ENCODE results near the gene SEMA3C. TPM values are rescaled to one million over a fixed set of nuclear protein-coding genes. Genes with fewer than 3 reads are reported as not detected.

The SEMA3C gene
- total RNA-seq, 6 donors from 2014 or later = 30.7 to 81.7 (median 50.1) TPM

GRCh38 chr7:80859272-80859970 is 59.4 kb downstream of the SEMA3C start:
- TF ChIP-seq EP300 (IDR thresholded peaks at IDR 0.05) (no peak), POLR2A (IDR thresholded peaks at IDR 0.05) (no peak), CTCF (IDR thresholded peaks at IDR 0.05) (no peak), POLR2AphosphoS5 (IDR thresholded peaks at IDR 0.05) (no peak)
- no peaks in the 10 kb centered on the region for H3K27me3 ChIP-seq
- no peaks in the 10 kb centered on the region for H3K9me3 ChIP-seq
- H3K27ac ChIP-seq = peak overlapping the region in 2 of 4 donors; percentile 8 to 37
- DNase-seq (no peak), ATAC-seq (ENCODE audit: low FRiP score in 2 of 2) (peak in 1 of 2 donors; percentile 54)
- 78 to 80% methylated on average over 6 of the region's 6 CpGs for WGBS, 2 donors
- H3K36me3 ChIP-seq = no peaks in the 10 kb centered on the region
- H3K4me1 ChIP-seq = peaks cover 0 to 12% (median 8%) of the 10 kb centered on the region in 4 donors
- no peak overlapping the region for H3K4me3 ChIP-seq

GRCh38 chr7:80858141-80858903 is 60.5 kb downstream of the SEMA3C start:
- Histone ChIP-seq H3K4me3 (no peak overlapping the region), H3K27ac (peak overlapping the region in 2 of 4 donors; percentile 21 to 37), H3K36me3 (no peaks in the 10 kb centered on the region), H3K27me3 (no peaks in the 10 kb centered on the region), H3K4me1 (peaks cover 0 to 12% (median 8%) of the 10 kb centered on the region in 4 donors), H3K9me3 (no peaks in the 10 kb centered on the region)
- WGBS, 2 donors = 44 to 45% methylated on average over 3 of the region's 3 CpGs
- TF ChIP-seq CTCF (IDR thresholded peaks at IDR 0.05) (no peak), EP300 (IDR thresholded peaks at IDR 0.05) (no peak), POLR2AphosphoS5 (IDR thresholded peaks at IDR 0.05) (no peak), POLR2A (IDR thresholded peaks at IDR 0.05) (no peak)
- no peak for DNase-seq
- ATAC-seq (ENCODE audit: low FRiP score in 2 of 2) = no peak

GRCh38 chr7:80856769-80857168 is 62.1 kb downstream of the SEMA3C start:
- ATAC-seq (ENCODE audit: low FRiP score in 2 of 2) (no peak), DNase-seq (no peak)
- Histone ChIP-seq H3K9me3 (no peaks in the 10 kb centered on the region), H3K27ac (no peak overlapping the region), H3K36me3 (no peaks in the 10 kb centered on the region), H3K4me3 (no peak overlapping the region), H3K27me3 (no peaks in the 10 kb centered on the region), H3K4me1 (peaks cover 0 to 12% (median 8%) of the 10 kb centered on the region in 4 donors)
- no peak for TF ChIP-seq POLR2AphosphoS5 (IDR thresholded peaks at IDR 0.05)
- WGBS, 2 donors = 84 to 93% methylated on average over 3 of the region's 3 CpGs

- H3K4me1 ChIP-seq = no peaks in the 10 kb centered on the region
- no peak overlapping the region for H3K4me3 ChIP-seq
- no peaks in the 10 kb centered on the region for H3K27me3 ChIP-seq
- 65 to 69% methylated on average over 3 of the region's 3 CpGs for WGBS, 2 donors
- no peaks in the 10 kb centered on the region for H3K36me3 ChIP-seq
- DNase-seq = no peak
- TF ChIP-seq POLR2AphosphoS5 (IDR thresholded peaks at IDR 0.05) = no peak
- TF ChIP-seq POLR2A (IDR thresholded peaks at IDR 0.05) = no peak
- no peak for TF ChIP-seq EP300 (IDR thresholded peaks at IDR 0.05)
- TF ChIP-seq CTCF (IDR thresholded peaks at IDR 0.05) = no peak
- H3K9me3 ChIP-seq = no peaks in the 10 kb centered on the region
- H3K27ac ChIP-seq = no peak overlapping the region
- peak in 1 of 2 donors; percentile 64 for ATAC-seq (ENCODE audit: low FRiP score in 2 of 2)
Measured at GRCh38 chr7:80851896-80852476, 66.9 kb downstream of the SEMA3C start.

- H3K27me3 ChIP-seq = no peaks in the 10 kb centered on the region
- no peak overlapping the region for H3K4me3 ChIP-seq
- no peak overlapping the region for H3K27ac ChIP-seq
- 46 to 65% methylated on average over 5 of the region's 5 CpGs for WGBS, 2 donors
- TF ChIP-seq CTCF (IDR thresholded peaks at IDR 0.05) (no peak), POLR2AphosphoS5 (IDR thresholded peaks at IDR 0.05) (no peak), EP300 (IDR thresholded peaks at IDR 0.05) (no peak), POLR2A (IDR thresholded peaks at IDR 0.05) (no peak)
- no peak for DNase-seq
- no peaks in the 10 kb centered on the region for H3K36me3 ChIP-seq
- ATAC-seq (ENCODE audit: low FRiP score in 2 of 2) = no peak
- no peaks in the 10 kb centered on the region for H3K4me1 ChIP-seq
- H3K9me3 ChIP-seq = no peaks in the 10 kb centered on the region
Measured at GRCh38 chr7:80848841-80849240, 70.0 kb downstream of the SEMA3C start.

All from upper lobe of left lung (tissue), 6 donors.